HEK293 (cell line): ENCODE results near the gene EIF4EBP2.

Experiments
- CTCF ChIA-PET: fragments of 350-600 bp; formaldehyde crosslinking; extraction: SDS; loops from one replicate; lab custom pipeline; 2021; ENCODE audit warnings: antibody characterized with exemption; lab: Yijun Ruan, JAX
- POLR2A ChIA-PET: fragments of 300-600 bp; formaldehyde crosslinking; extraction: SDS; loops from one replicate; lab custom pipeline; 2020; ENCODE audit warnings: antibody characterized with exemption, inconsistent platforms; lab: Yijun Ruan, JAX
- H3K27ac ChIP-seq: fragments of 200-500 bp; sonication (Bioruptor generic); 2 replicates; pipeline ENCODE4 v1.5.1; 2014; ENCODE audit warnings: low read depth, low read length, control low read depth, inconsistent platforms; ENCODE audit errors: extremely low read depth
- H3K36me3 ChIP-seq, 2 experiments: fragments of 200-500 bp in 1 of 2; sonication (Bioruptor generic) in 1 of 2; 1 replicate in 1 of 2; 2 replicates in 1 of 2; pipeline ENCODE4 v1.5.1; 2014 to 2017; ENCODE audit warnings: inconsistent platforms in 2 of 2, low read length in 2 of 2; ENCODE audit not compliant: control insufficient read depth in 2 of 2, insufficient read depth in 1 of 2
- H3K4me1 ChIP-seq: fragments of 200-500 bp; sonication (Bioruptor generic); 2 replicates; pipeline ENCODE4 v1.5.1; 2014; ENCODE audit warnings: mild to moderate bottlenecking, low read length, inconsistent platforms; ENCODE audit not compliant: control insufficient read depth, insufficient read depth
- H3K4me3 ChIP-seq: 2 replicates; pipeline ENCODE4 v1.5.1; 2011; ENCODE audit warnings: low read depth, mild to moderate bottlenecking, control low read depth, low read length, moderate library complexity
- H3K9me3 ChIP-seq: fragments of 200-500 bp; sonication (Bioruptor generic); 2 replicates; pipeline ENCODE4 v1.5.1; 2014; ENCODE audit warnings: low read depth, low read length, inconsistent platforms; ENCODE audit not compliant: control insufficient read depth, insufficient read depth
- CTCF ChIP-seq: fragments of 450-650 bp; formaldehyde crosslinking; IDR thresholded peaks from 2 replicates; pipeline ENCODE4 v1.5.1; 2016; ENCODE audit warnings: missing biosample characterization, missing genetic modification characterization
- GFI1B ChIP-seq: fragments of 450-650 bp; formaldehyde crosslinking; IDR thresholded peaks from 2 replicates; pipeline ENCODE4 v1.5.1; 2016; ENCODE audit warnings: missing biosample characterization, missing genetic modification characterization
- GLIS1 ChIP-seq: fragments of 450-650 bp; formaldehyde crosslinking; IDR thresholded peaks from 2 replicates; pipeline ENCODE4 v1.5.1; 2016; ENCODE audit warnings: missing biosample characterization, missing genetic modification characterization
- KLF17 ChIP-seq: fragments of 450-650 bp; formaldehyde crosslinking; IDR thresholded peaks from 2 replicates; pipeline ENCODE4 v1.5.1; 2016; ENCODE audit warnings: missing biosample characterization, missing genetic modification characterization
- MEIS1 ChIP-seq: sonication (generic); formaldehyde crosslinking; IDR thresholded peaks from 2 replicates; pipeline ENCODE4 v1.8.1; 2022; ENCODE audit warnings: missing genetic modification reagents, mild to moderate bottlenecking, borderline replicate concordance
- TCF7L2 ChIP-seq: IDR thresholded peaks from 2 replicates; pipeline ENCODE4 v1.6.1; 2011; ENCODE audit warnings: low read depth, mild to moderate bottlenecking, inconsistent platforms, low read length, moderate library complexity, borderline replicate concordance
- ZBTB6 ChIP-seq: fragments of 450-650 bp; formaldehyde crosslinking; IDR thresholded peaks from 2 replicates; pipeline ENCODE4 v1.5.1; 2017; ENCODE audit warnings: missing biosample characterization, missing genetic modification characterization
- ZFP69B ChIP-seq: fragments of 450-650 bp; formaldehyde crosslinking; IDR thresholded peaks from 2 replicates; pipeline ENCODE4 v1.5.1; 2016; ENCODE audit warnings: missing biosample characterization, missing genetic modification characterization
- ZNF202 ChIP-seq: fragments of 450-650 bp; formaldehyde crosslinking; IDR thresholded peaks from 2 replicates; pipeline ENCODE4 v1.5.1; 2016; ENCODE audit warnings: missing biosample characterization, missing genetic modification characterization, borderline replicate concordance
- ZNF26 ChIP-seq: fragments of 450-650 bp; formaldehyde crosslinking; IDR thresholded peaks from 2 replicates; pipeline ENCODE4 v1.5.1; 2016; ENCODE audit warnings: missing biosample characterization, missing genetic modification characterization
- ZNF341 ChIP-seq: fragments of 450-650 bp; formaldehyde crosslinking; IDR thresholded peaks from 2 replicates; pipeline ENCODE4; 2016; ENCODE audit warnings: low read depth, missing biosample characterization, missing genetic modification characterization
- ZNF391 ChIP-seq: fragments of 450-650 bp; formaldehyde crosslinking; IDR thresholded peaks from 2 replicates; pipeline ENCODE4 v1.5.1; 2016; ENCODE audit warnings: low read depth, missing biosample characterization, missing genetic modification characterization, borderline replicate concordance
- ZNF394 ChIP-seq: fragments of 450-650 bp; formaldehyde crosslinking; IDR thresholded peaks from 2 replicates; pipeline ENCODE4 v1.5.1; 2016; ENCODE audit warnings: missing biosample characterization, missing genetic modification characterization, mild to moderate bottlenecking, moderate library complexity, borderline replicate concordance
- ZNF398 ChIP-seq: fragments of 450-650 bp; formaldehyde crosslinking; IDR thresholded peaks from 2 replicates; pipeline ENCODE4 v1.5.1; 2017; ENCODE audit warnings: missing biosample characterization, missing genetic modification characterization
- ZNF449 ChIP-seq: fragments of 450-650 bp; formaldehyde crosslinking; IDR thresholded peaks from 2 replicates; pipeline ENCODE4 v1.5.1; 2017; ENCODE audit warnings: missing biosample characterization, mild to moderate bottlenecking, missing genetic modification characterization, moderate library complexity
- ZNF580 ChIP-seq: fragments of 450-650 bp; formaldehyde crosslinking; IDR thresholded peaks from 2 replicates; pipeline ENCODE4 v1.5.1; 2016; ENCODE audit warnings: missing biosample characterization, missing genetic modification characterization
- ZNF596 ChIP-seq: fragments of 450-650 bp; IDR thresholded peaks from 2 replicates; pipeline ENCODE4 v1.5.0; 2018; ENCODE audit warnings: missing biosample characterization, mild to moderate bottlenecking, missing genetic modification characterization, moderate library complexity
- ZNF600 ChIP-seq: fragments of 450-650 bp; formaldehyde crosslinking; IDR thresholded peaks from 2 replicates; pipeline ENCODE4 v1.5.1; 2016; ENCODE audit warnings: missing biosample characterization, missing genetic modification characterization
- ZNF670 ChIP-seq: fragments of 450-650 bp; formaldehyde crosslinking; IDR thresholded peaks from 2 replicates; pipeline ENCODE4 v1.5.1; 2016; ENCODE audit warnings: missing biosample characterization, missing genetic modification characterization, low read depth

EIF4EBP2 gene

GRCh38 chr10:70456164-70456563, 52.2 kb downstream of the EIF4EBP2 start:
- H3K4me1 ChIP-seq, result peaks cover 6% of the 10 kb centered on the region
- H3K36me3 ChIP-seq, result no peaks in the 10 kb centered on the region
- TF ChIP-seq GFI1B (tag by site-specific recombination) (no peak), GLIS1 (tag by site-specific recombination) (0 out of 2 replicates have a peak, but pooled peaks have one; percentile 15), ZNF202 (tag by site-specific recombination) (no peak), ZNF394 (tag by site-specific recombination) (no peak), ZBTB6 (tag by site-specific recombination) (no peak), KLF17 (tag by site-specific recombination) (peak; percentile 28; the same call in 1 of the 2 replicates), ZNF449 (tag by site-specific recombination) (peak; percentile 80), ZFP69B (tag by site-specific recombination) (no peak), TCF7L2 (no peak), ZNF596 (tag by site-specific recombination) (no peak), ZNF398 (peak; percentile 38; the same call in 1 of the 2 replicates), ZNF670 (no peak), ZNF391 (no peak), ZNF600 (tag by site-specific recombination) (peak; percentile 65), ZNF26 (tag by site-specific recombination) (no peak), ZNF580 (no peak), MEIS1 (CRISPR knock-in tag) (no peak), ZNF341 (tag by site-specific recombination) (peak; percentile 21; the same call in 1 of the 2 replicates), CTCF (no peak)
- TF ChIP-seq, all 188 proteins: peak for 6
- H3K4me3 ChIP-seq, result no peak overlapping the region
- CTCF ChIA-PET, result interaction anchor here (0.9 kb wide), 1 partner anchor 93 kb away, joined by 4 read pairs; no protein-coding TSS in a partner anchor
- no peaks in the 10 kb centered on the region for H3K9me3 ChIP-seq
- POLR2A ChIA-PET, result no interaction called here
- H3K27ac ChIP-seq, result no peak overlapping the region
